Smooth muscle cell (in vitro differentiated cells): ENCODE measurements around the gene RER1. TPM values are rescaled to one million over a fixed set of nuclear protein-coding genes. Genes with fewer than 3 reads are reported as not detected.

Experiments used
- DNase-seq: peaks from one replicate; lab custom pipeline; 2025; ENCODE audit not compliant: unreplicated experiment; lab: John Stamatoyannopoulos, UW
- H2AFZ ChIP-seq: fragments of 200-600 bp; sonication (generic); 2 replicates; pipeline ENCODE4 v1.6.0; 2016; ENCODE audit warnings: antibody characterized with exemption, low read depth, mild to moderate bottlenecking
- H3F3A ChIP-seq: fragments of 200-600 bp; sonication (generic); 2 replicates; pipeline ENCODE4 v1.6.0; 2017; ENCODE audit warnings: antibody characterized with exemption, low read depth
- H3K27ac ChIP-seq: fragments of 200-600 bp; sonication (generic); 2 replicates; pipeline ENCODE4 v1.5.1; 2016; ENCODE audit warnings: low read depth, mild to moderate bottlenecking
- H3K27me3 ChIP-seq: fragments of 200-600 bp; sonication (generic); 2 replicates; pipeline ENCODE4 v1.6.1; 2016; ENCODE audit warnings: low read depth, mild to moderate bottlenecking
- H3K36me3 ChIP-seq: fragments of 200-600 bp; sonication (generic); 2 replicates; pipeline ENCODE4 v1.5.1; 2016; ENCODE audit warnings: low read depth
- H3K4me1 ChIP-seq: fragments of 200-600 bp; sonication (generic); 2 replicates; pipeline ENCODE4 v1.5.1; 2016; ENCODE audit warnings: low read depth
- H3K4me2 ChIP-seq: fragments of 200-600 bp; sonication (generic); 2 replicates; pipeline ENCODE4 v1.6.0; 2016; ENCODE audit warnings: mild to moderate bottlenecking
- H3K4me3 ChIP-seq: fragments of 200-600 bp; sonication (generic); 2 replicates; pipeline ENCODE4 v1.5.1; 2016; ENCODE audit warnings: mild to moderate bottlenecking
- H3K79me2 ChIP-seq: fragments of 200-600 bp; sonication (generic); 2 replicates; pipeline ENCODE4 v1.6.0; 2016; ENCODE audit warnings: low read depth, mild to moderate bottlenecking
- H3K9ac ChIP-seq: fragments of 200-600 bp; sonication (generic); 2 replicates; pipeline ENCODE4 v1.6.0; 2016; ENCODE audit warnings: low read depth
- H3K9me3 ChIP-seq: fragments of 200-600 bp; sonication (generic); replicated peaks from 2 replicates; pipeline ENCODE4 v1.5.1; 2016; ENCODE audit warnings: low read depth
- H4K20me1 ChIP-seq: fragments of 200-600 bp; sonication (generic); 2 replicates; pipeline ENCODE4 v1.6.0; 2016; ENCODE audit warnings: low read depth
- CTCF ChIP-seq: fragments of 200-600 bp; sonication (generic); IDR thresholded peaks from 2 replicates; pipeline ENCODE4 v1.5.1; 2017; ENCODE audit warnings: borderline replicate concordance, mild to moderate bottlenecking, antibody characterized with exemption; ENCODE audit not compliant: insufficient read depth, poor library complexity, severe bottlenecking
- WGBS: methylation state at CpG from one replicate; pipeline ENCODE4 v1.1.7; 2016; ENCODE audit warnings: low lambda C conversion rate; 5-methylcytosine and 5-hydroxymethylcytosine counted together
- polyA plus RNA-seq: library from polyadenylated mRNA; unstranded; fragments of >200 nt; fragmentation: Nextera tagmentation; extraction: Ambion mirVana; gene quantifications from 2 replicates; pipeline ENCODE4 v1.2.1, GENCODE V29; 2016
- total RNA-seq: library from RNA; depleted of rRNA; stranded (reverse); fragments of >200 nt; gene quantifications from 2 replicates; pipeline ENCODE4 v1.2.3, GENCODE V29; 2014

Gene RER1
- total and polyA plus RNA-seq, 2 experiments from 2014 or later = 101 to 269 TPM

DNA sequence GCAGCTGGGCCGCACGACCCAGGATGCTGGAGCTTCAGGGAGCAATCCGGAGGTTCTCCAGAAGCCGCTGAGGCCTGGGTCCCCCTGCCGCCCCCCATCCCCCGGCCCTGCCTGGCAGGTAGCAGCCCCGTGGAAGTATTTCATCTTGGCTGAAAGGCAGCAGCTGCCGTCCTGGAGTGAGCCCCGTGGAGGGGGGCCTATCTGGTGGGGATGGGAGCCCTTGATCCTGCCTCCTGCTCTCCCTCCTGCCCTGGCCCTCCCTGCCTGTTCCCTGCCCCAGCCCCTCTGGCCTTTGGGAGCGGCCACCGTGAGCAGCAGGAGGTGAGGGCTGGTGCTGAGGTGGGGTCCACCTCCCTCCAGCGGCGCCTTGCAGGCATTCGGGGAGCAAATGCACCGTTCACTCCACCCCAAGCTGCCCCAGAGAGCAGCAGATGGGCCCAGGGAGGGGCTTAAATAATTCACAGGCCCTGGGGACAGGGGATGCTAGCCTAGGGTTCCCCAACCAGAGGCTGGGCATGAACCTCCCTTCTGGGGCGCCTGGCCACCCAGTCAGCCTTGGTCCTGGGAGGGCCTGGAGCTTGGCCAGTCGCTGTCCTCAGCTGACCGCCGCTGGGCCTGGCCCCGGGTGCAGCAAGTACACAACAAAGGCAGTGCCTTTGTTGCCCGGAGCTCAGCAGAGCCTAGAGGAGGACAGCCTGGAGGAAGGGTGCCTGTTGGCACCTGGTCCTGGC, 60.7 kb downstream of the RER1 start:
- H4K20me1 ChIP-seq = no peaks in the 10 kb centered on the region
- peak overlapping the region; percentile 76 for H3K27ac ChIP-seq
- H3K4me1 ChIP-seq = peaks cover 35% of the 10 kb centered on the region
- peak overlapping the region; percentile 62 for H3K4me2 ChIP-seq
- H3K9me3 ChIP-seq = no peaks in the 10 kb centered on the region
- H2AFZ ChIP-seq = no peak overlapping the region
- TF ChIP-seq CTCF = no peak
- no peak for DNase-seq
- no peak overlapping the region for H3K4me3 ChIP-seq
- no peaks in the 10 kb centered on the region for H3K27me3 ChIP-seq
- no peaks in the 10 kb centered on the region for H3K36me3 ChIP-seq
- H3K9ac ChIP-seq = no peak overlapping the region
- H3F3A ChIP-seq = no peaks in the 10 kb centered on the region
- H3K79me2 ChIP-seq = no peaks in the 10 kb centered on the region
- WGBS = 74% methylated on average over 20 of the region's 21 CpGs

DNA sequence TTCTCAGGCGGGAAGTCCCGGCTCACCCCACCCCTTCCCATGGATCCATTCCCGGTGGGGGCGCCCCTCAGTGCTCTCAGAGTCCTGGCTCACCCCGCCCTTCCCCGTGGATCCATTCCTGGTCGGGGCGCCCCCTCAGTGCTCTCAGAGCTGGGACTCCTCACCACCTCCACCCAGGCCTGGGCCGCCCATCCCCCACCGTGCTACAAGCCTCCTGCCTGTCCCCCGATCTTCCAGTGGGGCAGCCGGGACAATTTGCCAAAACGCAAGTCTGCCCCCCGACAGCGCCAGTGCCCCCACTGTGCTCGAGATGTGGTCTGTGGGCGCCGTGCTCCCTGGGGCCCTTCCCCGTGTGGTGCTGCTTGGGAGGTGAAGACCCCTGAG, 61.3 kb downstream of the RER1 start:
- Histone ChIP-seq H3K4me3 (no peak overlapping the region), H3K36me3 (no peaks in the 10 kb centered on the region), H3K79me2 (no peaks in the 10 kb centered on the region), H3K4me1 (peaks cover 29% of the 10 kb centered on the region), H3K27ac (no peak overlapping the region), H3K4me2 (no peak overlapping the region), H2AFZ (no peak overlapping the region), H3K27me3 (no peaks in the 10 kb centered on the region), H3K9ac (no peak overlapping the region), H4K20me1 (no peaks in the 10 kb centered on the region), H3K9me3 (no peaks in the 10 kb centered on the region), H3F3A (no peaks in the 10 kb centered on the region)
- no peak for DNase-seq
- no peak for TF ChIP-seq CTCF
- whole genome bisulfite sequencing = 93% methylated on average over 19 of the region's 19 CpGs

GRCh38 chr1:2454227-2454626, 62.6 kb downstream of the RER1 start:
- H3K79me2 ChIP-seq = no peaks in the 10 kb centered on the region
- WGBS = 88% methylated on average over 10 of the region's 10 CpGs
- H3K36me3 ChIP-seq = no peaks in the 10 kb centered on the region
- DNase-seq = no peak
- H3K9ac ChIP-seq = no peak overlapping the region
- no peaks in the 10 kb centered on the region for H3K9me3 ChIP-seq
- no peak overlapping the region for H3K4me3 ChIP-seq
- no peak overlapping the region for H3K4me2 ChIP-seq
- TF ChIP-seq CTCF = no peak
- no peaks in the 10 kb centered on the region for H3K27me3 ChIP-seq
- H3K4me1 ChIP-seq = peaks cover 23% of the 10 kb centered on the region
- H4K20me1 ChIP-seq = no peaks in the 10 kb centered on the region
- H3F3A ChIP-seq = no peaks in the 10 kb centered on the region
- H3K27ac ChIP-seq = no peak overlapping the region
- H2AFZ ChIP-seq = no peak overlapping the region

Other genes starting within 250 kb of the RER1 start
- gene FAAP20, start 197.1 kb upstream of the RER1 start, total RNA-seq = 33.1 and 39.8 TPM in 2 replicates
- gene FAAP20, start 197.1 kb upstream of the RER1 start, polyA plus RNA-seq = 152 and 162 TPM in 2 replicates
- gene SKI, start 163.5 kb upstream of the RER1 start, total RNA-seq = 14.4 and 19.6 TPM in 2 replicates
- 4.2 and 6.8 TPM in 2 replicates for gene SKI, start 163.5 kb upstream of the RER1 start, polyA plus RNA-seq
- 3.2 and 4.9 TPM in 2 replicates for gene MORN1, start 287 bp upstream of the RER1 start, total RNA-seq
- 6.2 and 7.3 TPM in 2 replicates for gene MORN1, start 287 bp upstream of the RER1 start, polyA plus RNA-seq
- gene PEX10, start 20.7 kb downstream of the RER1 start, total RNA-seq = 10.2 and 14.0 TPM in 2 replicates
- 20.3 and 28.1 TPM in 2 replicates for gene PEX10, start 20.7 kb downstream of the RER1 start, polyA plus RNA-seq
- 0.09 and 0.81 TPM in 2 replicates for gene PLCH2, start 84.4 kb downstream of the RER1 start, total RNA-seq
- gene PLCH2, start 84.4 kb downstream of the RER1 start, polyA plus RNA-seq = 0.04 and 0.13 TPM in 2 replicates
- 27.2 and 28.7 TPM in 2 replicates for gene PANK4, start 134.8 kb downstream of the RER1 start, total RNA-seq
- 28.4 and 28.5 TPM in 2 replicates for gene PANK4, start 134.8 kb downstream of the RER1 start, polyA plus RNA-seq
- 1.6 TPM in 1 of 2 replicates, not detected in the other for gene HES5, start 138.4 kb downstream of the RER1 start, total RNA-seq
- 1.3 and 1.7 TPM in 2 replicates for gene HES5, start 138.4 kb downstream of the RER1 start, polyA plus RNA-seq
- 0.40 TPM in 1 of 2 replicates, not detected in the other for gene TNFRSF14, start 164.5 kb downstream of the RER1 start, total RNA-seq
- not detected in 2 replicates for gene TNFRSF14, start 164.5 kb downstream of the RER1 start, polyA plus RNA-seq
- 16.1 and 27.4 TPM in 2 replicates for gene PRXL2B, start 194.9 kb downstream of the RER1 start, total RNA-seq
- gene PRXL2B, start 194.9 kb downstream of the RER1 start, polyA plus RNA-seq = 18.4 and 26.6 TPM in 2 replicates
- gene MMEL1, start 241.2 kb downstream of the RER1 start, total RNA-seq = 3.5 TPM in 1 of 2 replicates, not detected in the other
- 0.56 and 3.4 TPM in 2 replicates for gene MMEL1, start 241.2 kb downstream of the RER1 start, polyA plus RNA-seq